ENCODE results near the gene DBX1.
A peak's percentile ranks its signal among the peaks of the same experiment; 100 is the strongest.
"Not testable (repeated sequence)": the region's sequence is repeated elsewhere in the genome, so short reads cannot be mapped to it uniquely, and the experiment has no call there.

The DBX1 gene

GRCh38 chr11:20161230-20161918, 1.1 kb upstream of the DBX1 start:
- no peak for DNase-seq

DNA sequence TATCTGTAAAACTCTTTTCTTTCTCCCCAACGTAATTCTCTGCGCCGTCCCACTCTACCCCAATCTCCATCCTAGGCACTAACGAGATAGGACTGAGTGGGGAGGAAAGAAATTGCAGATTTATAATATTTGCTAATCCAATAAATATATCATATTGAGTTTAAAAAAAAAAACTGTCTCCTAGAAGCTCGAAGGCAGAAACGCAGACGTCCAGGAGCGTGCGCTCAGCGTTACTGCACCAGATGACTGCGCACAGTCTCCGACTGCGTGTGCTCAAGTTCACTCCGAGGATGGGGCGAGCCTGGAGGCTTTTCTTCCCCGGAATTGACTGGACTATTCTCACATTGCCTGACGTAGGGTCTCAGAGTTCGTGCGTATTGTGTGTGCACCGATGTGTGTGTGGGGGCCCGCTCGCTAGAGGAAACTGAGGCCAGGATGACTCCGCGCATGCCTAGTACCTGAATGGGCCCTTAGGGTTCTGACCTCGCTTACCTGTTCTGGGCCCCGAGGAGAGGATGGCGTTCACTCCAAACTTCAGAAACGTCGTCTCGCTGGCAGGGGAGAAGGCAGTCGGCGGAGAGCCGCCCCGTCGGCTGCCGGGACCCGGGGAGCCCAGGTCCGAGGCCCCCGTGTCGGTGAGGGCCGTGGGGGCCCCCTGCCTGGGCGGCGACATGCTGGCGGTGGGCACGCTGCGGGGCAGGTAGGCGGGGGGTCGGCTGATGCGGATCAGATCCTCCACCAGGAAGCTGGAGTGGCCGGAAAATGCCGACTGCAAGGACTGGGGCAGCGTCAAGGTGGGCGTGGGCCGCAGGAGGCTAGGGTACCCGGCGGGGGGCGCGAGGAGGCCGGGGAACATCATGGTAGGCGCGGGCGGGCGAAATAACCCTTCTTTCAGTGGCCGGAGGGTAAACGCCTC, 551 bp downstream of the DBX1 start:
- DNase-seq: no peak

- DNase-seq: no peak
These were observed 1.5 kb downstream of the DBX1 start for GRCh38 chr11:20158597-20159257.

- no peak for DNase-seq
These were observed 2.5 kb downstream of the DBX1 start for GRCh38 chr11:20157728-20158127.

- DNase-seq: peak in 1 of 2 experiments; percentile 46
These were observed 3.2 kb downstream of the DBX1 start for GRCh38 chr11:20156876-20157613.

- DNase-seq: peak; percentile 50 to 68
These were observed 3.9 kb downstream of the DBX1 start for GRCh38 chr11:20156280-20156875.

DNA sequence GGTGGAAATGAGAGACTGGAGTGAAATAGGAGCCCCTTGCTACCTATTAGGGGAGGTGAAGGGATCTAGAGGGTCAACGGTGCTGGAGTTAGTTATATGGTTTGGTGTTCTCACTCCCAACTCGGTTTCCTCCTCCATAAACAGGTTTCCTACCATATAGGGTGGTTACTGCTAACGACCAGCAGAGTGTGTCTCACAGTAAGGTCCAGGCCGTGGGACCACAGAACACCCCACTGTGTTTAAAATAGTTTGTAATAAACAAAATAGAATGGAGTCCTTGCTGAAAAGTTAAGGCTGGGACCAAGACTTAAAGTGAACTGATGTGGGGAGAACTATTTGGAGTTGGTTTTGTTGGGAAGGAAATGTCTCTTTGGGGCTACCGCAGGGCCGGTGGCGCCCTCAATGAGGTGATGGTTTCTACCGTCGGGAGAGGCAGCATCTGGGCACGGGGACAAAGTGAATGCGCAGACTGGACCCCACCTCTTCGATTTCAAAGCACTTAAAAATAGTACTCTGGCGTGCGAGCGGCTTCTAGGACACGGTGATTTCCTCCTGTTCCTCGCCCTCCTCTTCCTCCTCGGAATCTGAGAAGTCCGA, 4.5 kb downstream of the DBX1 start:
- no peak for DNase-seq

- DNase-seq: no peak
These were observed 5.9 kb downstream of the DBX1 start for GRCh38 chr11:20154381-20154780.

GRCh38 chr11:20138707-20139106, 21.6 kb downstream of the DBX1 start:
- no peak for DNase-seq

- DNase-seq: no peak
These were observed 22.6 kb downstream of the DBX1 start for GRCh38 chr11:20137637-20138036.

DNA sequence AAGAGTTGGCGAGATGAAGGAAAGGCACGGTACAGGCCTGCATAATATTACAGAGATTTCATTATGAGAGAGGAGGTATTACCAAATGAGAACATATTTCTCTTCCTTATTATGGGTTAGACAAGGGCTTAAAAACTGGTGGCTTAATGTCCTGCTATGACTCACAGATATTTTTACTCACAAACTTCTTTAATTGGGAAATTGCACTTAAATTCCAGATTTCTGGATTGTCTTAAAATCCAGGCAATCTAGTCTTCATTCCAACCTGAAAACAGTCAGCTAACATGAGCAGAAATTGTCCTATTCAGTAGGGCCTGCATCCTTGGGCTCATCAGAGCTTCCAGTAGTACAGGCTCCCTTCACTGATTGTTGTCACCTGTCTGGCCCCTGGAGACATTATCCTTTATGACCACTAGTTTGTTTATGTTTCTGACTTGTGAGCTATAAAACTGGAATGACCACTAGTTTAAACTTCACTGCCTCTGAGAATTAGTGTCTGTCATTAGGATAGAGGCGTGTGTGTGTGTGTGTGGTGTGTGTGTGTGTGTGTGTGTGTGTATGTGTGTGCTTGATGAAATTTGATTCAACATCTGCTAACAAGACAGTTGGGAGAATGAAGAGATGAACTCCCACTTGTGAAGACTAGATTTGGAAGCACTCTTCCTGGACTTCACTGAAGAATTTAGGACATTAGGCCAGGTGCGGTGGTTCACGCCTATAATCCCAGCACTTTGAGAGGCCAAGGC, 25.1 kb downstream of the DBX1 start:
- no peak for DNase-seq

DNA sequence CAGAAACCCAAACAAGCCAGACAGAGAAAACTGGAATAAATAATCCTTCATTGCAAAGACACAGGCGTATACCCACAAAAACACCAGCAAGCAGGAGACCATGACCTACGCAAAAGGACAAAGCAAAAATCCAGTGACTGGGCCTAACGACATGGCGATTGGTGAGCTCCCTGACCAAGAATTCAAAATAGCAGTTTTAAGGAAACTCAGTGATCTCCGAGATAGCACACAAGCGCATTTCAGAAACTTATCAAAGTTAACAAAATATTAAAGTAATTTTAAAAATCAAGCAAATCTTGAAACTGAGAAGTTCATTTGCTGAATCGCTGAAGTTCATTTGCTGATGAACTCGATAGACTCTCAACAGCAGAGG, 27.6 kb downstream of the DBX1 start:
- no peak for DNase-seq

DNA sequence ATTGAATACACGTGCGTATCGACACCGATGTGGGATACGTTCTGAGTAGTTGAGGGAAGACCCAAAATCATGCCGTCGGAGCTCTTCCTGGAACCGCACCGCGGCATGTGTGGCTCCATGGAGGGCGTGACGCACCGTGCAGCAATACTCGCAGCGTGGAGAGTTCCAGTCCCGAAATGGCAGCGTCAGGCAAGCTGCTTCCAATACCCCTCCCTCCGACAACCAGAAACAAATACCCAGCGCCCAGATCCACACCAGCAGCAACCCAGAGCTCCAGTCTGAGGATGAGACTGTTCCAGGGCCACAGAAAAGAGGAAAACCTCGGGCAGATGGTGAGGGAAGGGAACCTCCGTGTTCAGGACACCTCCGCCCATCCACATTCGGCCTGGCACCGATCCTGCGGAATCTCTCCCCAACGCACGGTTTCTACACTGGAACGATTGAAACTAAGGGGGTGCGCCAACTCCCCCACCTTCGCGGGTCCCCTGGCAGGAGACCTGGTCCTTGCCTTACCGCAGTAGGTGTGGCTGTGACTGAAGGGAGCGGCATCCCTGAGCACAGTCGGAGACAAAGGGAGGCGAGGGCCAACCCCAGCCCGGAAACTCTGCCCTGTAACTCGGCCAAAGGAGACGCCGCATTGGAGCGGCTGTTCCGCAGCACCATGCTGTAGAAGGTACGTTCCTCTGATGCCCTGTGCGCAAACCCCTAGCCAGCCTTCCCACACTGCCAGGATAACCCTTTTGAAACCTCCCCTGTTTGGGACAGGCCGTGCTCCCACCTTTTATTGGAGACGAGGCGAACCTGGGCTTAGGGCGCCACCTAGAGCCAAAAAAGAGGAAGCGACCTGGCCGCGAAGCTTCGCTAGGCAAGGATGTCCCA, 28.2 kb downstream of the DBX1 start:
- peak; percentile 25 to 28 for DNase-seq

DNA sequence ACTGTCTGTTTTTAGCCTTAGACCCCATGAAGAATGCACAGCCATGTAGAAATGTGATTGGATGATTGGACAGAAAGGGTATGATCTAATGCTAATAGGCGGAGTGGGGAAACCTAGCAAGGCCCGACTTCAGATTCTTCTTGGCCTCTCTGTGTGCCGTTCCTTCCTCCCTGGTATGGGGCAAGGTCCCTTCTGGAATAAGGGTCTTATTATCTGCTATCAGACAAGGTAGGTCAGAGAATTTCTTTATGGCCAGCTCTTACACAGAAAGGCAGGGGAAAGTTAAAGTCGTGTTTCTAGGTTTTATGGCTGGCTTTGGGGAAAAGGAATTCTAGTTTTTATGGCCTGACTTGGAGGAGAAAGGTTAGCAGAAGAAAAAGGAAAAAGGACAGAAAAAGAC, 30.6 kb downstream of the DBX1 start:
- DNase-seq: no peak

- not testable (repeated sequence) for DNase-seq
These were observed 31.8 kb downstream of the DBX1 start for GRCh38 chr11:20128528-20128825.

DNA sequence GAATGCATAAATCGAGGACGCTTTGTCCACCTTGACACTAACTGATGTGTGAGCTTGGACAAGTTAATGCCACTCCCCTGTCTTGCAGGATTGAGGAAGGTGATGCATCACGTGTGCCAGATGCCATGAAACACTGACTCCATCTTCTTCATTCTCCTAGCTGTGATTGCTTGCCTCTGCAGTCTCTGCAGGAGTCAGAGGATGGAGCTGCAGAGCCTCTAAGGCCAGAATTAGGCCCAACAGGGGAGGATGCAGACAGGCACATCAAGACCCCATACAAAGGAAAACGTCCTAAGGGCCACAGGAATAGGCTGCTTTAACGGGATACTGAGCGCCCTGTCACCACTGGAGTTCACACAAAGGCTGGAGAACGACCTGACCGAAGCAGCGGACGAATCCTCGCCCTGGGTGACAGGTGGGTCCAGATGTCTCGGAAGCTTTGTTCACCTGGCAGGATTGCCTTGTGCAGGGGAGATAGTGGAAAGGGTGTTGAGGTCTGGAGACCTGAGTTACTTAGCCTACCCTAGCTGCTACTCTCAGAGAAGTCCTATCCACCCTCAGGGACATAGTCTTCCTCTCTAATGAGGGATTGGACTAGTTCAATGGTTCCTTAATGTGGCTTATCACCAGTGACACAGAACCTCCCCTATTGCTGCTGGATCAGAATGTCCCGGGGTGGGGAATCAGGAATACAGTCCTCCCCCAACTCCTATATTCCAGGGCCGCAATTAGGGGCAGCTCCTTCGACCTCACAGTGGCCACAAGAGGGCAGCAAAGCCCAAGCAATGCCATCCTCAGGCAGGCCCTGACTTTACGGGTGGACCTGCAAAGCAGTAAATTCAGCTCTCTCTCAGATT, 32.4 kb downstream of the DBX1 start:
- DNase-seq: peak; percentile 66 to 71

GRCh38 chr11:20126724-20127123, 33.6 kb downstream of the DBX1 start:
- no peak for DNase-seq

DNA sequence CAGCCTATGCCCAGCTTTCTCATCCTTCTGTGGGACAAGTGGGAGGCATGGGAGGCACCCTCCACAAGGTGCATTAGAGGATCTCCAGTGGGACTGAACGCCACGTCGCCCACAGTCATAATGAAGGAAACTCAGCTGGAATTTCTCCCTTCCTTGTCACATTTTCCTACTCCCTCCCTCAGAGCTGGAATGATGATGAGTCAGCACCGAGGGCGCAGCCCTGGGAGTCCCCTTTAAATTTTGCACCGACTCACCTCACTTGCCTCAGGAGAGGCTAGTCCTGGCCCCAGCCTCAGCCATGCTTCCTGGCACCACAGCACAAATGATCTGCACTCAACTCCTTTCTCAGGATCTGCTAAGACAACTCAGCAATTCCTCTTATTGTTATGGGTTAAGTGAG, 34.3 kb downstream of the DBX1 start:
- no peak for DNase-seq

DNA sequence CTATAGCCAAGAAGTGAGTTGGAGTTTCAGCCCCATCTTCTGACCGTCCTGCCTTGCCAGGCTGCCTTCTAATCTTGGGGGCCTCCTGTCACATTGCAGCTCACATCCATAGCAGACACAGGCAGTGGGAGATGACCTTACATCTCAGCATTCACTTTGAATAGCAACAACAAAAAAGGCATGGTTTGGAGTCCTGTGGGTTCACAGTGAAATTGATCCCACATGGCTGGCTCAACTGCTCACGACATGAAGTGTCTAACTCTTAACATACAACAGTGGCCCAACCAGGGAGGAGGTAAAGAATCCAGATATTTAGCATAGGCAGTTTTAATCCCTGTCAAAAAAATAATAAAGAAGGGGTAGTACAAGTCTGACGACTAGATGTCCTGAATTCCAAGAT, 38.1 kb downstream of the DBX1 start:
- DNase-seq: no peak

All from stimulated activated CD4-positive, alpha-beta T cell treated with anti-CD3 and anti-CD28 coated beads, Interleukin-4, amount 100 ng/mL, for 4 hours (primary cell).